Measurements from ENCODE around the gene SCN8A.

- no peak for TF ChIP-seq POLR2AphosphoS5 (IDR thresholded peaks at IDR 0.05)
- no peak for TF ChIP-seq CTCF (IDR thresholded peaks at IDR 0.05)
Measured at GRCh38 chr12:51661199-51661598, 70.2 kb downstream of the SCN8A start.
